IPS-NIHi7 (cell line): Measurements from ENCODE around the gene CREB1.
"Not testable (repeated sequence)": the region's sequence is repeated elsewhere in the genome, so short reads cannot be mapped to it uniquely, and the experiment has no call there.

ENCODE experiments used
- DNase-seq: peaks from one replicate; pipeline ENCODE4 v3.0.0; 2012; ENCODE audit warnings: mixed read lengths; ENCODE audit errors: extremely low spot score

CREB1 gene

GRCh38 chr2:207529330-207530159, at the start of gene CREB1:
TSS of gene CREB1 (plus strand) at chr2:207529962. CDS start at chr2:207555636, 25,674 bp downstream.
- peak; percentile 98 for DNase-seq

- DNase-seq: no peak
Measured at GRCh38 chr2:207480521-207481040, 49.2 kb upstream of the CREB1 start.

DNA sequence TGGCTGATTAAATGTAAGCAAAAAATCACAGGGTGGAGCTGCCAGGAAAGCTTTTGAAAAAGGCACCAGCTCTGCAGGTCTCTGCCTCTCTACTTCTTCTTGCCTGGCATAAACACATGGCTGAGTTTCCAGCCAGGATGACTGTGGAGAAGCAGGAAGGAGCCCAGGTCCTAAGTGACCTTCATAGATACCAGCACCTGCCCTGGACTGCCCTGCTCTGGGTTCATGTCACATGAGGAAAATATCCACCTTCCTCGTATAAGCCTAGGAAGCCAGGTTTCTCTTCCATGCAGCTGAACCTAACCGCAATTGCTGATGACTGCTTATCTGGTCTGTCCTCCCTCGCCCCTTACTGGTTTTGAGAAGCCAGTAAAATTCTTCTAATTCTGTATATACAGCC, 47.8 kb upstream of the CREB1 start:
- no peak for DNase-seq

DNA sequence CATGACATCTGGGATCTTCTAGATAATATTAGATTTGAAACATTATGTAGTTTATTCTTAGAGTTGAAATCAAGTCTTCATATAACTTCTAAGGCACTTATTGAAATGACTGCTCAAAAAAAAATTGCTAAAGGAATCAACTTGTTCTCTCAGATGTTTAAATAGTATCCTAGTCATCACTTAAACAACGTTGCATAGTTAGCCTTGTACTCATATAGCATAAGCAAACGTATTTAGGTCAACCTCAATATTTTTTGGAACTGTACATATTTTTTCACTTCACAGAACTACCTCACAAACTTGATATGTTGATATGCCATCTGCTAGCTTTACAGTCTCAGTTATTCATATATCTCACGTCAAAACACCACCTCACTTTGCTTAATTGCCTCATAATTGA, 47.1 kb upstream of the CREB1 start:
- DNase-seq: no peak

- DNase-seq: no peak
Measured at GRCh38 chr2:207483066-207483465, 46.7 kb upstream of the CREB1 start.

- DNase-seq: no peak
Measured at GRCh38 chr2:207483477-207483876, 46.3 kb upstream of the CREB1 start.

DNA sequence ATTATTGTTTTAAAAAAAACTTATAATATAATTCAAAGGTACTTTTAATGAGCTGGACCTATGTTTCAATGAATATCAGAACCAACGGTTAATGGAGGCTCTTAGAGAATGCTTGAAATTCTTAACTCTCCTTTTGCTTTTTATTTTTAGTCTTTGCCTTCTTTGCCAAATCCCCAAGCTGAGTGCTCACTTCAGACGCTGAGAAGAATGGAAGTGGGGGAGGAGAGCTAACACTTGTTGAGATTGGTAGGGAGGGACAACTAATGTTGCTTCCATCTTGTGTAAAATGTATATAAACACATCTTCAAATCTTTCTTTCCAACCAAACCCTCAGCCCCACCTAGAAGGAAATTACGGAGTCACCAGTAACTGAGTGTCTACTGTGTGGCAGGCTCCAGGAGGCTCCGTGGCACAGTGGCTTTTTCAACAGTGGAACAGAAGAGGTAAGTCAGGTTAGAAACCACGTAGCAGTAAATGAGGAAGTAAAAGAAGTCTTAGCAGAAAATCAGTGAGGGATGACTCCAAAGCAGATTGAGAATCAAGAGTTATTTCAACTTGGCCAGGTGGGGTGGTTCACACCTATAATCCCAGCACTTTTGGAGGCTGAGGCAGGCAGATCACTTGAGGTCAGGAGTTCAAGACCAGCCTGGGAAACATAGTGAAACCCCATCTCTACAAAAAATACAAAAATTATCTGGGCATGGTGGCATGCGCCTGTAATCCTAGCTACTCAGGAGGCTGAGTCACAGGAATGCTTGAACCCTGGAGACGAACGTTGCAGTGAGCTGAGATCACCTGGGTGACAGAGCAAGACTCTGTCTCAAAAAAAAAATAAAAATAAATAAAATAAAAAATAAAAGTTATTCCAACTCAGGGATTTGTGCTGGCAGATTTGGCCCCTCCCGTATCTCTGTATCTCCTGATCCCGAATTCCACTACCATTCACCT, 45.0 kb upstream of the CREB1 start:
- no peak for DNase-seq

DNA sequence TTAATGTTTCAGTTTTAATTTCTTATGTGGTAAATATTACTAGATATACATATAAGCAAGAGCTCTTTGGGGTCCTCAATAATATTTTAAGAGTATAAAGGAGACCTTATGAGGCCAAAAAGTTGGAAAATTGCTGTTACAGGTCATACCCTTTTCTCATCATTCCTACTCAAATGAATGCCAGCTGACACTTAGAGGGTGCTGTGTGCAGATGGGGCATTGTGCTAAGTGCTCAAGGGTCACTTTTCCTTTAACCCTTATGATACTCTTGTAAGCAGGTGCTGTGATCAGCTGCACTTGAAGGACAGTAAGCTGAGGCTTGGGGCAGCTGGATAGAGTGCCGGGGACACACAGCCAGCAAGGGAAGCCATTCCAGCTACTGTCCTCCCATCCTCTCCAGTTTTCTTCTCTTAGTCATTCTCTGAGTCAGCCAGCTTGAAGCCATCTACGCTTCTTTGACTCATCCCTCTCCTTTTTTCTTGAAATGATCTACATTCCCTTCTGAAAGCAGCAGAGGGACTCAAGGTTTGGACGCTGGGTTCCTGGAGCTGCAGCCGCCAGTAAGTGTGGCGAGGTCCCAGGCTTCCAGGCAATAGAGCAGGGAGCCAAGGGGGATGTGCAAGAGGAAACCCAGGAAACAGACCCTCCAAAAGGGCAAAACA, 42.0 kb upstream of the CREB1 start:
- DNase-seq: peak; percentile 46

GRCh38 chr2:207489251-207489650, 40.5 kb upstream of the CREB1 start:
- no peak for DNase-seq

GRCh38 chr2:207490441-207490840, 39.3 kb upstream of the CREB1 start:
- DNase-seq: no peak

DNA sequence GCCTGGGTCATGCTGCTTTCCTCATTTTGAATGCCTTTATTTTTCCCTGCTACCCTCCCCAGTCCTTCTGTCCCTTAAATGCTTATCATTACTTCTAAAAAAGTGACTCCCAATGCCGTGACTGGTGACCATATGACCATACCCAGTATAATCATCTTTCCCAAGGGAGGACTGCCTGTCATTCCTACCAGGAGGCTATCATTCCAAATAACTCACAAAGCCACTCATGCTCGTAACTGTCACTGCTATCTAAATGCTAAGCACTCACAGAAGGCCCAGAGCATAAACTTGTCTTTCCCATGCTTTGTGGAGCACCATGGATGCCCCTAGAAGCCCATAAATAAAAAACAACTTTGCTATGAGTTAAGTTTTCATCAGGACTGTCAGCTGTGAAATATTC, 38.7 kb upstream of the CREB1 start:
- no peak for DNase-seq

DNA sequence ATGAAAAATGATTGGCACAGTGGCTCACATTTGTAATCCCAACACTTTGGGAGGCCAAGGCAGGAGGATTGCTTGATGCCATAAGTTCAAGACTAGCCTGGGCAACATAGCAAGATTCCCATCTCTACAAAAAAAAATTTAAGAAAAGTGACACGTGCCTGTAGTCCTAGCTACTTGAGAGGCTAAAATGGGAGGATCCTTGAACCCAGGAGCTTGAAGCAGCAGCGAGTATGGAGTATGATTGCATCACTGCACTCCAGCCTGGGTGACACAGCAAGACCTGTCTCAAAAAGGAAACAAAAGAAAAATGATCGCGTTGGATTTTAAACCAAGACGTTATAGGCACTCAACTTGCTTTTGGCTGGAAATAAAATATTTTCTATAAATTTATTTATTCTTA, 37.8 kb upstream of the CREB1 start:
- DNase-seq: no peak

DNA sequence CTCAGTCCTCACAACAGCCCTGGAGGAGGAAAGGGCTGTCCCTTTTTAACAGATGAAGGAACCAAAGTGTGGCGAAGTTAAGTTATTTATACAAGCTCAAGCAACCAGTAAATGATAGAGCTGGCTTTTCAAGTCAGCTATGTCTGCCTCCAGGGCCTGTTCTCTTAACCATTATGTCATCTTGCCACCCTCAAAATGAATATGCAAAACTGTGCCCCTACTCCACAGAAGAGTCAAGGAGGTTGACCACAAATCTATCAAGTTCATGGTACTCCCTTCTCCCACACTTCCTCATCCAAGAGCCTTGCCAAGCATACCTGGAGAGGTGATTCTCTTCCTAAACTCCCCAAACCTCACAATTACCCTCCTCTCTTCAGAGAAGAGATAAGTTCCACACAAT, 37.3 kb upstream of the CREB1 start:
- DNase-seq: no peak

DNA sequence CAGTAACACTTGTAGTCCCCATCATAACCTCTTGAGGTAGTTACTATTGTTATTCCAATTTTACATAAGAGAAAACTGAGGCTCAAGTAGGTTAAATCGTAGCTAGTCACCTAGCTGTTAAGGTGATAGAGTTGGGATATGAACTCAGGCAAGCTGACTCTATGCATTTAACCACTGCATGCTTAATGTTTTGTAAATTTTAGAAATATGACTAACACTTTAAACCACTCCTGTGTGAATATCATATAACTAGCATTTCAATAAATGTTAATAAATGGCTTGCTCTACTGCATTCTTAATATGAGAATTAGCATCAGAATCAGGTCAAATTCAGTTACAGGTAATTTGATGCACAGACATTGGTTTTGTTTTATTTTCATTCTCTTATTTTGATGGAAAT, 35.6 kb upstream of the CREB1 start:
- DNase-seq: no peak

DNA sequence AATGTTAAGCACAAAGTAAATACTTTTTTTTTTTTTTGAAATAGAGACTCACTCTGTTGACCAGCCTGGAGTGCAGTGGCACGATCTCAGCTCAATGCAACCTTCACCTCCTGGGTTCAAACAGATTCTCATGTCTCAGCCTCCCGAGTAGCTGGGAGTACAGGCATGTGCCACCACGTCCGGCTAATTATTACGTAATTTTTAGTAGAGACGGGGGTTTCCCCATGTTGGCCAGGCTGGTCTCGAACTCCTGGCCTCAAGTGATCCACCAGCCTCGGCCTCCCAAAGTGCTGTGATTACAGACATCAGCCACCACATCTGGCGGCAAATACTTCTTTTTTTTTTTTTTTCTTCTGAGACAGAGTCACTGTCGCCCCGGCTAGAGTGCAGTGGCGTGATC, 32.8 kb upstream of the CREB1 start:
- not testable (repeated sequence) for DNase-seq

GRCh38 chr2:207497596-207497995, 32.2 kb upstream of the CREB1 start:
- DNase-seq: no peak

DNA sequence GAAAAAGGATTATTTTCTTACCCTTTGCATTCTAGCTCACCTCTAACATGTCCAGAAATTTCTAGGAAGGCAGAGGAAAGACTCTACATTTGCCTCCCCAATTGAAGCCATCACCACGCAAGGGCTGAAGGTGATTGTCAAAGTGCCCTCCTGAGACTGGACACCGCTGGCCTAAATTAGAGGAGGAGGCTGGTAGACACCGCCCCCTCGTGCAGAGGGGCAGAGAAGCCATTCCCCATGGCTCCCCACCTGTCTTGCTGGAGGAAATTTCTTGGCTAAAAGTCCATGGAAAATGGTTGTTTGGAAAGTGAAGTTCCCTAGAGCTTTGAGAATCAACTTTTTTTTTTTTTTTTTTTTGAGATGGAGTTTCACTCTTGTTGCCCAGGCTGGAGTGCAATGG, 31.3 kb upstream of the CREB1 start:
- no peak for DNase-seq

DNA sequence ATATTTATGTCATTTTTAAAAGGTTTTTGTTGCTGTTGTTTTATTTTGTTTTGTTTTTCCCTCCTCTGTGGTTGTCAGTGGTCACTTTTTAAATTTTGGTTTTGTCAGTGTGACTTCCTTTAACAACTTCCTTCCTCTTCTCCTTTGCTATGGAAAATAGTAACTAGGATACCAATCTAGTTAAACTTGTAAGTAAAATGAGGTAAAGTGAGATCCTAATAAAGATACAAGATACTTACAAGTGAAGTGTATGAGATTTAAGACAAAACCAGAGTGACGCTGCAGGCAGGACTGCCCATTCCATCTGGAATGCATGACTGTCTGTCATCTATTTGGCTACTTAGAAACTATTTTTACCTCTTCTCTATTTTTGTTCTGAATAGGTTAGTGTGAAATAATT, 30.6 kb upstream of the CREB1 start:
- no peak for DNase-seq

DNA sequence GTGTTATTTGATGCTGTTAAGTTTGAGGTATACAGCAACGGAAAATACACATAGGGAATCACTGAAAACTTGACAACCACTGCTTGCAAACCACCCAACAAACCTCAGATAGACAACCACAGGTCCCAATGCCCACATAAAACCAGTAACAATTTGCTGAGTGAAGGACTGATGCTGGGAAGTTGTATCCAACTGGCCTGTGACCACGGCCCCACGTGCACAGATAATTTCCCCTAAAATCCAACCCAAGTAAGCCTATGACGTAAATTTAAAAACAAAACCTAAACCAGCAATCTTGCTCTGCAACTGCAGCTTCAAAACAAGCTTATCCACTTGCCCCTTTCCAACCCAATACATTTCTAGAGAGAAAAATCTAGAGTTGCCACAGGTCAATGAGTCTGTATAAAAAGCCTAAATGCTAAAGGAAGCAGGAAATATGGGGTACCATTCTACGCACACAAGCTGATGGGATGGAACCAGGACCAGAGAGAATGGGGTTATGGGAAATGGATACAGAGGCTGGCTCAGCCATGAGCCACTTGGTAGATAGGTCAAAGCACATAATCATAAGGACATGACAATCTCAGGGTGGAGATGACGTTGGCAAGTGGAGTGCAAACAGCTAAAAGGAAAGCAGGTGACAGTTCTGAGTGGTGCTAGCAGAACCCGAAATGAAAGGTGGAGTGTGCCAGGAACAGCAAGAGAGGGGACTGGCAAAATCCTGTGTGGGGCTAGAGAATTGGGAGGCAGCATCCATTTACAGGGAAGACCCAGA, 27.8 kb upstream of the CREB1 start:
- DNase-seq: no peak

GRCh38 chr2:207502577-207503198, 27.1 kb upstream of the CREB1 start:
- DNase-seq: no peak

- DNase-seq: no peak
Measured at GRCh38 chr2:207503234-207503633, 26.5 kb upstream of the CREB1 start.
